ENCODE results near the gene SRGAP3.

Gene SRGAP3

DNA sequence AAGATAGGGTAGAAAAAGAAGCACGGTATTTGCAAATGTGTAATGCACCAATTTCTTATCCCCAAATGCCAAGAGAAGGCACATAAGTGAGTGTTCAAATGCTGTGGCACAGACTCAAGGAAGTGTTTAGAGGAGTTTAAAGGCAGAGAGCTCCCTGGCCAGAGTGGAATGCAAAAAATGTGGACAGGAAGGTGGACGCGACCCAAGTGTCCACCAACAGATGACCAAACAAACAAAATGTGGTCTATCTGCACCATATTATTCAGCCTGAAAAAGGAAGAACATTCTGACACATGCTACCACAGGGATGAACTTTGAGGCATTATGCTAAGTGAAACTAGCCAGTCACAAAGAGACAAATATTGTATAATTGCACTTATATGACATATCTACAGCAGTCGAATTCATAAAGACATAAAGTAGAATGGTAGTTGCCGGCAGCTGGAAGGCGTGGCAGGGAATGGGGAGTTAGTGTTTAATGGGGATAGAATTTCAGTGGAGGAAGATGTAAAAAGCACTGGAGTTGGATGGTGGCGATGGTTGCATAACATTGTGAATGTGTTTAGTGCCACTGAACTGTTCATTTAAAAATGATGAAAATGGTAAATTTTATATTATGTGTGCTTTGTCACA lies 126.6 kb downstream of the SRGAP3 start:
- in situ Hi-C loops (cut with MboI; ENCODE audit: low sequenced_read_pairs) = no loop called here

DNA sequence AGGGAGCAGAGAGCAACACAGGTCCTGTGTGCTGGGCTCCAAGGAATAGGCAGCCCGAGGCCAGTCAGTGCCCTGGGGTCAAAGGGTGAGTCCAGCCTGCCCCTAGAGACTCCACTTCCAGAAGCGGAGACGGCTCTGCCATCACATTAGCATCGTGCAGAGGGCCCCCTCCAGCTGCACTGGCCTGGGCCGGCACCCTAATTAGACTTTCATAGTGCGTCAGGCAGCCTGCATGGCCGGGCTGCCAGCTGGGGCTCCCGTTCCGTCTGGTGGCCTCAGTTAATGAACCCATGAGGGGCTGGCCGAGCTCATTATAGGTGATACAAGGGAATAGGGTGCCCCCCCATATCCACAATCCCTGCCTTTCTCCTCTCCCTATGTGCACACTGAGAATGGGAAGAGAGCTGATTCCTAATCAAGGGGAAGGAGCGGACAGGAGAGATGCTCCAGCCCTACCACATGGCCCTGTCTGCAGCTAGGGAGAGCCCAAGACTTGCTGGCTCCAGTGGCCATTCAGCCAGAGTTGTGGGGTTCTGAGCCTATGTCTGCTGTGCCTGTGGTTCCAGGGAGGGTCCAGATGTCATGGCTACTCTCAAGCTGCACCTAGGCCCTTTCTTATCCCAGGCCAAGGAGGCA lies 128.0 kb downstream of the SRGAP3 start:
- in situ Hi-C loops (cut with MboI; ENCODE audit: low sequenced_read_pairs) = no loop called here

DNA sequence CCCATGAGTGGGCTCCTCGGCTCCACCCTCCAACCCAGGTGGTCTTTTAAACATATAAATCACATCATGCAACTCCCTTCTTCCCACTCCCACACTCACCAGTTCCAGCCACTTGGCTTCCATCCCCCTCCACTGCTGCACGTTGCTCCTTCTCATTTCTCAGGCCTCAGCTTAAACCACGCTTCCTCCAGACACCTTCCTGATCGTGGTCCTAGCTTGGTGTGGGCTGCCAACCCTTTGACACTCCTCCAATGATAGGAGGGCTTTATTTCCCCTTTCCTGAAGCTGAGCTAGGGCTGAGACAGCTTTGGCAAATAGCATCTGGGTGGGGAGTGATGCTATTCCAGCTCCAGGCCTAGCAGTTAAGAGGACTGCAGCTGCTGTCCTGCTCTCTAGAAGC lies 130.1 kb downstream of the SRGAP3 start:
- in situ Hi-C loops (cut with MboI; ENCODE audit: low sequenced_read_pairs) = no loop called here

DNA sequence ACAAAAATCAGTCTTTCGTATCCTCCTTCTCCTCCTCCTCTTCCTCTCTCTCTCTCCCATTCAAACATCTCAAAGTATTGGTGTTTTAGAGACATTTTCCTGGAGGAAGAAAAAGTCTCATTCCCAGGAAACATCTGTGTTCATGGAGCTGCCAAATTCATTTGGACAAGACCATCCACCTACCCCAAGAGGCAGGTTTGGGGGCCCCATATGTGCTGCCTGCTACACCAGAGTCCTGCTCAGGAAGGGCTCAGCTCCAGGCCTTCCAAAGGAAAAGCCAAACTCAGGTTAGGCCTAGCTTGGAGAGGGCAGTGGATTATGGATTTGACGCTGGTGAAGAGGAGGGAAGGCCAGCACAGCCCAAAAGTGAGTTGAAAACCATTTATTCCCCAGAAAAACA lies 131.2 kb downstream of the SRGAP3 start:
- in situ Hi-C loops (cut with MboI; ENCODE audit: low sequenced_read_pairs) = no loop called here

DNA sequence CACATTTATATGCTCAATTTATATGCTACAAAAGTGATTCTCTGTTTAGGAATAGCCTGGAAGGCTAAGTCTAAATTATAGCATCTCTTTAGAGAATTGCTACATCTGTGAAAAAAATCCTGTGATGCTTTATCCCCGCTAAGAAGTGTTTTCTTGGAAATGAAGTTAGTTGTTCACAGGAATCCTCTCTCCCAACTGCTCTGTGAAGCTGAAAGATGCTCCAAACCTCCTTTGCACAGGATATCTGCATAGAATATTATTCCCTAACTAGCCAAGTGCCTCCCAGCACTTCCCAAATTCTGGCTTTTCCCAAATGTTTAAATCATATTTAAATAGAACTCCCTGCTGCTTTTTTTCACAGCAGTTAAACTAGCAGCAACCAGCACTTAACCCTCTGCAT lies 132.2 kb downstream of the SRGAP3 start:
- in situ Hi-C loops (cut with MboI; ENCODE audit: low sequenced_read_pairs) = no loop called here

DNA sequence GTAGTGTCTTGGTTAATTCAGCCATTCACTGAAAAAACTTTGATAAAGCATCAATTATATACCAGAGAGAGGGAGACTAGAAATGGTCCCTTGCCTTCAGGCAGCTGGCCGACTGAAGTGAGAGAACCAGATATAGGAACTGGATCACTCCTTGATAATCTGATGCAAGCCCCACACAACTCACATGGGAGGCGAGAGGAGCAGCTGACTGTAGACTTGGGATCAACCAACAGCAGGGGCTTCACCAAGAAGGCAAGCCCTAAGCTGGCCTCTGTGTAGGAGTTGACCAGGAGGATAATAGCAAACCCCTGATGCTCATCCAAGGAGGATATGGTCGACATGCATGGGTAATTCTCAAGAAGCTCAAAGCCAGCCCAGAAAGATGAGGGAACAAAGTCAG lies 133.1 kb downstream of the SRGAP3 start:
- in situ Hi-C loops (cut with MboI; ENCODE audit: low sequenced_read_pairs) = no loop called here

DNA sequence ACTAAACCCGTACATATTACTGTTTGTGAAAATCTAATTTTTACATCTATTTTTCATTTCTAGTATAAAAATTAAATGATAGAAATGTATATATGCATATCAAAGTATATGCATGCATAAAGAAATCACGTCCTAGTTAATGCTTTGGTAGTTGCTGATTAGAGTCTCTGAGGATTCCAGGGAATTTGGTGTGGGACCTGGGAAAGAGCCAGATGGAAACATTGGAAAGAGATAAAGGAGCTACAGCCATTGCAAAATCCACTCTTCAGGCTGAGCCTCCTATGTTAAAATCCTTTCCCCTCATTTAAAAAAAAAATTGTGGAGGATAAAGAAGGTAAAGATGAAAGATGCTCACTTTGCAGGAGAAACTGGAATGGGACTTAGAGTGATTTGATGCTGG lies 134.1 kb downstream of the SRGAP3 start:
- in situ Hi-C loops (cut with MboI; ENCODE audit: low sequenced_read_pairs) = no loop called here

DNA sequence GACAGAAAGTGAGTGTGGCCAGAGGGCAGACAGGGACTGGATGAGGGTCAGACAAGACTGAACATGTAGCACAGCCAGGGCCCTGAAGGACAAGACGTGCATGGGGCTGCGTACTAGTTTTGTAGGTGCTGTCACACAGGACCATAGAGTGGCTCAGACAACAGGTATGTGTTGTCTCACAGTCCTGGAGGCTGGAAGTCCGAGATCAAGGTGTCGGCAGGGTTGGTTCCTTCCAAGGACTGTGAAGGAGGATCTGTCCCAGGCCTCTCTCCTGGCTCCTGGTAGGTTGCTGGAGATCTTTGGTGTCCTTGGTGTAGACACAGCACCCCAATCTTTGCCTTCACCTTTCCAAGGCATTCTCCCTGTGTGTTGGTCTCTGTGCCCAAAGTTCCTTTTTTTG lies 136.4 kb downstream of the SRGAP3 start:
- in situ Hi-C loops (cut with MboI; ENCODE audit: low sequenced_read_pairs) = no loop called here

DNA sequence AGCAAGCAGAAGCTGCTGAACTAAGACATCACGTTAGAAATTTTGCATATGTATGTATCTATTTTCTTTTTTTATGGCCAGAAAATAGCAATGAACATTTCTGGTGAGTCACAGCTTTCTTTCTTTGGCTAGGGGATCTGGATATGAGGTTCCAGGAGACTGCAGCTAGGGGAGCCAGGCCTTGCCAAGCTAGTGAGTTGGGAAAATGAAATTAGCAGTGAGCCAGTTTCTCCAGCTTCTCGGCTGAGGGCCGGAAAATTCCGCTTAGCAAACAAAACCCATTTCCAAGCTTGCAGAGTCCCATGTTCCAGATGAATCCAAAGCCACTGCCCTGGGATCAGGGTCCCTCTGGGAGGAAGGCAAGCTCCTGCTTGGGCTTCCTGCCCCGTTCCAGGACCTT lies 137.6 kb downstream of the SRGAP3 start:
- in situ Hi-C loops (cut with MboI; ENCODE audit: low sequenced_read_pairs) = no loop called here

DNA sequence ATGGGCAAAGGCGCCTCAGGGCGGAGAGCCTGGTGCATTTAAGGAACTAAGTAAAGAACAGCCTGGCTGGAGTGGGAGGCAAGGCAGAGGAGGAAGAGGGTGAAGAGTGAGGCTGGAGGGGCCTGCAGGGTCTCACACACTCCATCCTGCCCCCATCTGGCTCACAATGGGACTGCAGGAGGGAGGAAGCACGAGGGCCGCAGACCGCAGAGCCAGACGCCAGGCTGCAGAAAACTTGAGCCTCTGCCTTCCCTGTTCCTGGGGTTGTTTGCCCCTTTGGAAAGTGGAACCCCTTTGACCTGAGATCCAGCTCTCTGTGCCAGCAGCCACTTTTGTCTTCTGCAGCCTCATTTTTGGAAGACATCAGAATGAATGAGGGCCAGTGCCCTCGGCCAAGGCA lies 138.0 kb downstream of the SRGAP3 start:
- in situ Hi-C loops (cut with MboI; ENCODE audit: low sequenced_read_pairs) = no loop called here

DNA sequence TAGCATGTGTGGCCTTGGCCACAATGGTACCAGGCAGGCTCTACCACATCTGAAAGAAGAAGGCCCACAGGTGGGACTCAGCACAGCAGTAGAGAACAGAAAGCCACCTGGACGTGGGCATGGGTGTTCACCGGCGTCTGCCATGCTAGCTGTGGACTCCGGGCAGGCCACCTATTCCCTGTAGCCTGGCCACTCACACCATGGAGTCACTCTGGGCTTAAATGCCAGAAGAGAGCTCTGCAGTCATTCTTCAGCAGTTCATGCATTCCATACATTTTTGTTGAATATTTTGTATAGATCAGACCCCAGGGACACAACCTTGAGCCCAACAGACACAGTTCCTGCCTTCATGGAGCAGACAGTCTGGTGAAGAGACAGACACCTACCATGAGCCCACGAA lies 138.6 kb downstream of the SRGAP3 start:
- in situ Hi-C loops (cut with MboI; ENCODE audit: low sequenced_read_pairs) = no loop called here

DNA sequence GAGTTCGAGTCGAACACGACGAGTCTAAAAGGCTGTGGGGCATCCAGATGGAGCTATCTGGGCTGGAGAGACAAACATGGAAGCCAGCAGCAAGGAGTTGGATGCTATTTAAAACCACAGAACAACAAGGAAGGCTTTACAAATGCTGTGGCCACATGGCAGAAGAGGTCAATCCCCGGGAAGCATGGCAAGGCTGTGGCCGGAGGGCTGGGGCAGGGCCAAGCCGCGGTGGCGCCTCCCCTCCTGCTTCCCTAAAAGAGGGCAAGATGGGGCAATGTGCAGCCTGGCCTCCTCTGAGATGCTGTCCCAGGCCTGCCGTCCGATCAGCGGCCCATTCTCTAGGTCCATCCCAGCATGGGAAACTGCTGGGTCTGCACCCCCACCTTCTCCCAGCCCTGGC lies 139.1 kb downstream of the SRGAP3 start:
- in situ Hi-C loops (cut with MboI; ENCODE audit: low sequenced_read_pairs) = no loop called here

DNA sequence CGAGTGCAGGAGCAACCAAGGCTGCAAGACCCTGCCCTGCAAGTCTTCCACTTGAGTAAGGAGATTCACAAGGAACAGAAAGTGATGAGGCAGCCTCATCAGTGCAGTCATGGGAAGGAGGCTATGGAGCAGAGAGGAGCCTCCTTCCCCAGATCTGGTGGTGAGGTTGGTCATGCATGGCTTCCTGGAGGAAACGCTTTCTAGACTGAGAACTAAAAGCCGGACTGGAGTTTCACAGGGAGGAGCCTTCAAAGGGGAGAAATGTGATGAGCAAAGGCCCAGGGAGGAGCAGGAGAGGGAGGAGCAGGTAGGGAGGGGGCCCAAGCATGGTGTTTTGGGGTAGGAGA lies 139.9 kb downstream of the SRGAP3 start:
- in situ Hi-C loops (cut with MboI; ENCODE audit: low sequenced_read_pairs) = no loop called here

DNA sequence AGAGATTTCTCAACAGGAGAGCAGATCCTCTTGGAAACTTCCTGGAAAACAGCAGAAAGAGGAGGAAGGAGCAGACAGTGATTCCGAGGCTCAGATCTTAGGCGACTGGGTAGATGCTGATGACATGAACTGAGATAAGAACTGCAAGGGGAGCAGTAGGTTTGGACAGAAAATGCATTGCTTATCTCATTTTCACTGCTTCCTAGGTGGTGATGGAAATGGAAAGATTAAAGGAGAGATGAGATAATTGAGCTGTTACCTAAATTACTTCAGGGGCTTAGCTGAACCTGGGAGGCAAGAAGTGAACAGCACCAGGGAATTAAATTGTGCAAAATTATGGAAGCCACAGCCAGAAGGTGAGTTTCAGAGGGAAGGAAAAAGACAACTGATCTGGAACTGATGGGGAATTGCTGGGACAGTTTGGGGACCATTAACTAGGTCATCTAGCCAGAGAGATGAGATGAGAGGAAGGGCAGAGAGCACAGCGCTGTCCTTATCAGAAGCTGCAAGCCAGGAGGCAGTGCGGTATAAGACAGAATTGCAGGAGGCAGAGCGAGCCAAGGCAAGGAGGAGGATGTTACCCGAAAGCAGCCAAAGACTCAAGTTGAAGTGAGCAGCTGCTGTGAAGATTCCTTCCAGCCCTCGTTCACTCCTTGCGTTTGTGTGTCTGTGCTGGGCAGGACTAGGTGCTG lies 140.4 kb downstream of the SRGAP3 start:
- in situ Hi-C loops (cut with MboI; ENCODE audit: low sequenced_read_pairs) = no loop called here

DNA sequence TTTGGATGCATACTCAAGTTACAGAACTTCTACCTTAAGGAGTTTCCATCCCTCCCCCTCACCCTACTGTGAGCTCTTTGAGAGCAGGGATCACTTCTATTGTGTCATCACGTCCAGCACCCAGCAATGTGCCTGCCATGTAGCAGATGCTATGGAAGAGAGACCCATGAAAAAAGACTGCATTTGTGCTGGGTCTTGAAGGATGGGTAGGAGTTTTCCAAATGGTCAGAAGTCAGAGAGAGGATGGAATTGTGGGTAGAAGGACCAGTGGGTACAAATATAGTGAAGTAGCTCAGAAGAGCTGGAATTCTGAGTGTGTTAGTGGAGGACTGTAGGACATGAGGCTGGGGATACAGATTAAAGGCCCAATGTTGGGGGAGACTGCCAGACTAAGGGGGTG lies 141.7 kb downstream of the SRGAP3 start:
- in situ Hi-C loops (cut with MboI; ENCODE audit: low sequenced_read_pairs) = no loop called here

DNA sequence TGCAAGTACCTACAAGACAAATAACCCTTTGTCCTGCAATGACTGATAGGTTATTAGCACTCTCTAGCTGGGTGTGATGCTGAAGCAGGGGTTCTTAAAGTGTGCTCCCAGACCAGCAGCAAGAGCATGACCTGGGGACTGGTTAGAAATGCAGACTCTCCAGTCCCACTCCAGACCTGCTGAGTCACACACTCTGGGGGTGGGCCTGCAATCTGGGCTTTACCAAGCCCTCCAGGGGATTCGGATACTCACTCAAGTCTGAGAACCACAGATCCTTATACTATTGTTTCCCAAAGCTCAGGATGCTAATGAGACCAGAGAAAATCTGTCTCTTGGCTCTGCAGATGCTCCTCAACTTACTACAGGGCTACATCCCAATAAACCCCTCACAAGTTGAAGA lies 144.0 kb downstream of the SRGAP3 start:
- in situ Hi-C loops (cut with MboI; ENCODE audit: low sequenced_read_pairs) = no loop called here

DNA sequence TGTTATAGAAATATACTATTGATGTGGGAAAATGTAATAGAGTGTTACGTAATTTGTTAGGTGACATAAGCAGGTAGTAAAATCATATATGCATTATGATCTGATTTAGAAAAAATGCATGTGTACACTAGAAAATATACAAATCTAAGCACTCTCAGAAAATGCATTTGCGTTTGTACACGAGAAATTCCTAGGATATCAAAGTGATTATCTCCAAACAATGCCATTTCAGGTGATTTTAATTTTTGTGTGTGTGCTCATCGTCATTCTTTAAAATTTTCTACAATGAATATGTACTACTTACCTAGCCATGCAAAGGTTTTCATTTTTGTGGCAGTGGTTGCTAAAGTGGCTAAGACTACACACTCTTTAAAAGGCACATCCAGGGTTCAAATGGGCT lies 145.3 kb downstream of the SRGAP3 start:
- in situ Hi-C loops (cut with MboI; ENCODE audit: low sequenced_read_pairs) = no loop called here

DNA sequence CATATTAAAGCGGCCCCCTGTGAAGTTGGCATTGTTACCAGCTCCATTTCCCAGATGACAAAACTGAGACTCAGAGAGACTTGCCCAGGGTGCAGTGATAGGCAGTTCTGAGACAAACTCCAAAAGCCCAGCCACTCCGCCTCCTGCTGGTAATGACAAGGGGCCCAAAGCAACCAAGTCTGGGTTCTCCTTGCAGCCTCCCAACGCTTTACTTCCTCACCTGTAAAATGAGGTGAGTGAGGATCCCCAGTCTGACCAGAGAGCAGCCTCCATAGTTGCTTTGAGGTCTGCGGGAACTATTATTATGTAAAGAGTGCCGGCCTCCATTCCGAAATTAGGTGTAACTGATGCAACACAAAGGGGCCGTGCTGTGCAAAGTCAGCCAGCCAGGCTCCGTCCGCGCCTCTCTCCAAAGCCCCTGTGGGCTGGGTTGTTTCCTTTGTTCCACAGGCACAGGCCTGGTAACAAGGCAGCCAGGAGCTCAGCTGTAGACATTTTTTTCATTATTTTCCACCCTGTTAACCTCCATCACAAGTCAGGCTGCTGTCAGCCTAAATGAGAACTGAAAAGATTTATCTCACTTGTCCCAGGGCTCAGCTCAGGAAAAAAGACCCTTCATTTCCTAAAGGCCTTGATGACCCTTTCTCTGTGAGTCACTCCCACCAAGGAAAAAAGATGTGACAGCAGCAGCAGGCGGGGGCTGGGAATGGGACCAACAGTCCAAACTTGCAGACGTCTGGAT lies 147.0 kb downstream of the SRGAP3 start:
- in situ Hi-C loops (cut with MboI; ENCODE audit: low sequenced_read_pairs) = no loop called here

DNA sequence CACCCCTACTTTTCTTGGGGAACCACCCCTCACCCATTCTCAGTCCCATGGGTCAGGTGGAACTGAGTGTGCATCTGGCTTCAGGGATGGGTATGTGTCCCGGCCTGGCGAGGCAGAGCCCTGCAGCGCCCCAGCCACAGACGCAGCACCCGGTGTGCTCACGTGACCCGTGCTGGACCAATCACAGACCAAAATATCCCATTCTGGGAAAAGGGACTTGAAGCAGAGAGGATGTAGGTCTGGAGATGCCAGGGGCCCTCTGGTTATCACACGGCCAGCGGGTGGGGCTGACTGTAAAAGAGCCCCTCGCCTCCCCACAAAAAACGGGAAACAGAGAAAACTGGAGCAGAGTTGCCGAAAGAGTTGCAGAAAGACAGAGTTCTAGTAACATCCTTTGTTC lies 148.2 kb downstream of the SRGAP3 start:
- in situ Hi-C loops (cut with MboI; ENCODE audit: low sequenced_read_pairs) = no loop called here

DNA sequence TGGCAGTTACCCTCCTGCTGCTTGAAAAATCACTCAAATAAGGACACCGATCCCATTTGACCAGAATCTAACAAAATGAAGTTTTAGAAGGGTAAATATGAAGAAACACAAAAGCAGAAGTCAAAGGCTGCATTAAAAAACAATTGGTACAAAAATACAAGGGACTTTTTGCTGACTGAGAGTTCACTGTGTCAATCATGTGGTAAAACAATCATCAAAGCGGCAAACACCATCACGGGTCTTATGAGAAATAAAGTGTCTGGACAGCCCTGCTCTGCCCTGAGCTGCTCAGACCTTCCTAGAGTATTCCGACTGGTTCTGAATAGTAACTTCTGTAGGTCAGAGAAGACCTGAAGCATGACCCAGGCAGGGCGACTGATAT lies 148.9 kb downstream of the SRGAP3 start:
- in situ Hi-C loops (cut with MboI; ENCODE audit: low sequenced_read_pairs) = no loop called here

DNA sequence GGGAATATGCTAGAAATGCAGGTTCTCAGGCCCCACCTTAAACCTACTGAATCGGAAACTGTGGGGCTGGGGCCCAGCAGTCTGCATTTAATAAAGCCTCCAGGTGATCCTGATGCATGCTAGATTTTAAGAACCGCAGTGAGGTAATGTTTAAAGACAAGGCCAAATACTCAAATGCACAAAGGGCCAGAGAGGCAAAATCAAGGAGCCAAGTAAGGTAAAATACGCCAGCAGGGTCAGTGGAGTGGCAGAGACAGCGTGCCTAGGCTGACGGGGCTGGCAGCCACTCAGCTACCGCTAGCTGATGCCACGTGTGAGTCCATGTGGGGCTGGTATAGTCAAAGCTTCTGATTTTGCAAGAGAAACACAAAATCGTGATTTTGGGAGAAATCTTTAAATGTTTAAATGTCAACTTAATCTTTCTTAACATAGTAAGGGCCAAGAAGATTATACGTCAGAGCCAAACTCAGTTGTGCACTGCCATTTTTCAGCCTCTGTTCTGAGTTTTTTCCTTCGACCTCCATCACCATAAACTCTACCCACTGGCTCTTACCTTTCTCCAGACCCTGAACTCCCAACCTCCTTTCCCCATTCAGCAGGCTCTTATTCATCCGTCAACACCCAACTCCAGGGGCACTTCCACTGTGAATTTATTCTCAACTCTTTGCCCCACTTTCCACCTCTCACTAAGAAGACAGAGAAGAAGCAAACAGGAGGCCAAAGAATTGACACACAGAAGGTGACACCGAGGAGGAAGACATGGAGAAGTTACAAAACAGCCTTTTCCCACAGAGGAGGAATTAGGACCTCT lies 149.5 kb downstream of the SRGAP3 start:
- in situ Hi-C loops (cut with MboI; ENCODE audit: low sequenced_read_pairs) = no loop called here
